Measurements from ENCODE around the gene EMC6.
A peak's percentile ranks its signal among the peaks of the same experiment; 100 is the strongest.
"Not testable (repeated sequence)": the region's sequence is repeated elsewhere in the genome, so short reads cannot be mapped to it uniquely, and the experiment has no call there.

EMC6 gene

GRCh38 chr17:3681565-3681964 lies 13.0 kb downstream of the EMC6 start:
- no peak for DNase-seq (ENCODE audit: low read depth)

GRCh38 chr17:3682033-3682432 lies 13.4 kb downstream of the EMC6 start:
- DNase-seq (ENCODE audit: low read depth), result no peak

- DNase-seq (ENCODE audit: low read depth), result peak; percentile 16
Measured at GRCh38 chr17:3683054-3683511, 14.5 kb downstream of the EMC6 start.

- DNase-seq (ENCODE audit: low read depth), result no peak
Measured at GRCh38 chr17:3685174-3685573, 16.6 kb downstream of the EMC6 start.

GRCh38 chr17:3688027-3688553 lies 19.5 kb downstream of the EMC6 start:
- no peak for DNase-seq (ENCODE audit: low read depth)

- no peak for DNase-seq (ENCODE audit: low read depth)
Measured at GRCh38 chr17:3688852-3689261, 20.2 kb downstream of the EMC6 start.

GRCh38 chr17:3689262-3690093 lies 20.9 kb downstream of the EMC6 start:
- no peak for DNase-seq (ENCODE audit: low read depth)

GRCh38 chr17:3690094-3690715 lies 21.6 kb downstream of the EMC6 start:
- no peak for DNase-seq (ENCODE audit: low read depth)

- no peak for DNase-seq (ENCODE audit: low read depth)
Measured at GRCh38 chr17:3691617-3692067, 23.0 kb downstream of the EMC6 start.

- no peak for DNase-seq (ENCODE audit: low read depth)
Measured at GRCh38 chr17:3692346-3692745, 23.7 kb downstream of the EMC6 start.

- no peak for DNase-seq (ENCODE audit: low read depth)
Measured at GRCh38 chr17:3693141-3693540, 24.5 kb downstream of the EMC6 start.

- no peak for DNase-seq (ENCODE audit: low read depth)
Measured at GRCh38 chr17:3693829-3694231, 25.2 kb downstream of the EMC6 start.

- DNase-seq (ENCODE audit: low read depth), result no peak
Measured at GRCh38 chr17:3695129-3695722, 26.6 kb downstream of the EMC6 start.

GRCh38 chr17:3695723-3696411 lies 27.3 kb downstream of the EMC6 start, which contains the start of gene P2RX5:
Gene P2RX5, minus strand, starts transcription at chr17:3696155. Its CDS starts 150 bp downstream, at chr17:3696005.
- DNase-seq (ENCODE audit: low read depth), result no peak

GRCh38 chr17:3697103-3697476 lies 28.5 kb downstream of the EMC6 start:
- no peak for DNase-seq (ENCODE audit: low read depth)

- no peak for DNase-seq (ENCODE audit: low read depth)
Measured at GRCh38 chr17:3698139-3698538, 29.5 kb downstream of the EMC6 start.

- no peak for DNase-seq (ENCODE audit: low read depth)
Measured at GRCh38 chr17:3699951-3700350, 31.3 kb downstream of the EMC6 start.

- not testable (repeated sequence) for DNase-seq (ENCODE audit: low read depth)
Measured at GRCh38 chr17:3702041-3702539, 33.5 kb downstream of the EMC6 start.

- no peak for DNase-seq (ENCODE audit: low read depth)
Measured at GRCh38 chr17:3704931-3705717, 36.5 kb downstream of the EMC6 start.

GRCh38 chr17:3705718-3705984 lies 37.0 kb downstream of the EMC6 start:
- not testable (repeated sequence) for DNase-seq (ENCODE audit: low read depth)

- no peak for DNase-seq (ENCODE audit: low read depth)
Measured at GRCh38 chr17:3708366-3708765, 39.8 kb downstream of the EMC6 start.

All from T-helper 22 cell (primary cell).